IMR-90 (cell line): ENCODE measurements around the gene CAMK4.

Source experiments
- BHLHE40 ChIP-seq: fragments of 150-350 bp; IDR thresholded peaks from 2 replicates; pipeline ENCODE4 v1.6.1; 2016; ENCODE audit warnings: mild to moderate bottlenecking, low read depth, low read length
- CEBPB ChIP-seq: IDR thresholded peaks from 2 replicates; pipeline ENCODE4 v1.6.1; 2012; ENCODE audit warnings: low read depth, low read length, improper control_type of control experiment
- FOS ChIP-seq: fragments of 150-350 bp; IDR thresholded peaks from 2 replicates; pipeline ENCODE4 v1.6.1; 2016; ENCODE audit warnings: low read depth, low read length
- MAFK ChIP-seq: IDR thresholded peaks from 2 replicates; pipeline ENCODE4 v1.6.1; 2012; ENCODE audit warnings: low read depth, low read length, improper control_type of control experiment
- MAZ ChIP-seq: IDR thresholded peaks from 2 replicates; pipeline ENCODE4 v1.6.1; 2012; ENCODE audit warnings: low read depth, mild to moderate bottlenecking, low read length, improper control_type of control experiment, moderate library complexity, borderline replicate concordance
- MXI1 ChIP-seq: IDR thresholded peaks from 2 replicates; pipeline ENCODE4 v1.6.1; 2012; ENCODE audit warnings: low read depth, mild to moderate bottlenecking, low read length, moderate library complexity, borderline replicate concordance
- NFE2L2 ChIP-seq: fragments of 150-350 bp; IDR thresholded peaks from 2 replicates; pipeline ENCODE4 v1.6.1; 2016; ENCODE audit warnings: low read depth, mild to moderate bottlenecking, low read length
- POLR2A ChIP-seq: IDR thresholded peaks from 2 replicates; pipeline ENCODE4 v1.6.1; 2012; ENCODE audit warnings: mild to moderate bottlenecking, low read depth, low read length
- RAD21 ChIP-seq: IDR thresholded peaks from 2 replicates; pipeline ENCODE4 v1.6.1; 2012; ENCODE audit warnings: low read length, improper control_type of control experiment
- RFX5 ChIP-seq: IDR thresholded peaks from 2 replicates; pipeline ENCODE4 v1.8.0; 2012; ENCODE audit warnings: low read depth, mild to moderate bottlenecking, low read length, moderate library complexity
- SMC3 ChIP-seq: fragments of 150-350 bp; IDR thresholded peaks from 2 replicates; pipeline ENCODE4 v1.6.1; 2016; ENCODE audit warnings: low read depth, mild to moderate bottlenecking, antibody characterized with exemption, low read length, moderate library complexity
- TF ChIP-seq, protein P1 (sequence below): conservative IDR thresholded peaks from 2 replicates; pipeline ENCODE4 v1.5.1; 2012; ENCODE audit warnings: mild to moderate bottlenecking, low read depth, low read length, improper control_type of control experiment
- TF ChIP-seq, protein P2 (sequence below): fragments of 150-350 bp; IDR thresholded peaks from 2 replicates; pipeline ENCODE4 v1.6.1; 2017; ENCODE audit warnings: mild to moderate bottlenecking, antibody characterized with exemption, low read length, low read depth

DNA sequence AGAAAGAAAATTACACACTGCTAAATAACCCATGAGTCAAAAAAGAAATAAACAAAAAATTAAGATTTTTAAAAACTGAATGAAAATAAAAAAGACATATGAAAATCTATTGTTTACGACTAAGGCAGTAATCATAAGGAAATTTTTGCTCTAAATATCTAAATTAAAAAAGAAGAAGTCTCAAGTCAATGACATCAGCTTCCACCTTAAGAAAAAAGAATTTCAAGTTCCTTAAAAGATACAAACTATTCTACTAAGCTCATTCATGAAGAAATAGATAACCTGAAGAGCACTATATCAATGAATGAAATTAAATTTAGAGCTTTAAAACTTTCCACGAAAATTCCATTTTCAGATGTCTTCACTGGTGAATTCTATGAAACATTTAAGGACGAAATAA lies 303.9 kb downstream of the CAMK4 start:
- TF ChIP-seq RAD21, result no peak
- TF ChIP-seq, protein P1, sequence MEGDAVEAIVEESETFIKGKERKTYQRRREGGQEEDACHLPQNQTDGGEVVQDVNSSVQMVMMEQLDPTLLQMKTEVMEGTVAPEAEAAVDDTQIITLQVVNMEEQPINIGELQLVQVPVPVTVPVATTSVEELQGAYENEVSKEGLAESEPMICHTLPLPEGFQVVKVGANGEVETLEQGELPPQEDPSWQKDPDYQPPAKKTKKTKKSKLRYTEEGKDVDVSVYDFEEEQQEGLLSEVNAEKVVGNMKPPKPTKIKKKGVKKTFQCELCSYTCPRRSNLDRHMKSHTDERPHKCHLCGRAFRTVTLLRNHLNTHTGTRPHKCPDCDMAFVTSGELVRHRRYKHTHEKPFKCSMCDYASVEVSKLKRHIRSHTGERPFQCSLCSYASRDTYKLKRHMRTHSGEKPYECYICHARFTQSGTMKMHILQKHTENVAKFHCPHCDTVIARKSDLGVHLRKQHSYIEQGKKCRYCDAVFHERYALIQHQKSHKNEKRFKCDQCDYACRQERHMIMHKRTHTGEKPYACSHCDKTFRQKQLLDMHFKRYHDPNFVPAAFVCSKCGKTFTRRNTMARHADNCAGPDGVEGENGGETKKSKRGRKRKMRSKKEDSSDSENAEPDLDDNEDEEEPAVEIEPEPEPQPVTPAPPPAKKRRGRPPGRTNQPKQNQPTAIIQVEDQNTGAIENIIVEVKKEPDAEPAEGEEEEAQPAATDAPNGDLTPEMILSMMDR, result no peak
- TF ChIP-seq MAZ, result no peak
- no peak for TF ChIP-seq POLR2A
- no peak for TF ChIP-seq BHLHE40
- TF ChIP-seq RFX5, result no peak
- TF ChIP-seq, protein P2, sequence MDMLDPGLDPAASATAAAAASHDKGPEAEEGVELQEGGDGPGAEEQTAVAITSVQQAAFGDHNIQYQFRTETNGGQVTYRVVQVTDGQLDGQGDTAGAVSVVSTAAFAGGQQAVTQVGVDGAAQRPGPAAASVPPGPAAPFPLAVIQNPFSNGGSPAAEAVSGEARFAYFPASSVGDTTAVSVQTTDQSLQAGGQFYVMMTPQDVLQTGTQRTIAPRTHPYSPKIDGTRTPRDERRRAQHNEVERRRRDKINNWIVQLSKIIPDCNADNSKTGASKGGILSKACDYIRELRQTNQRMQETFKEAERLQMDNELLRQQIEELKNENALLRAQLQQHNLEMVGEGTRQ, result no peak
- no peak for TF ChIP-seq MXI1
- no peak for TF ChIP-seq NFE2L2
- no peak for TF ChIP-seq MAFK
- TF ChIP-seq CEBPB, result no peak
- no peak for TF ChIP-seq SMC3
- no peak for TF ChIP-seq FOS
